ENCODE results near the gene DSTYK.

DSTYK gene

DNA sequence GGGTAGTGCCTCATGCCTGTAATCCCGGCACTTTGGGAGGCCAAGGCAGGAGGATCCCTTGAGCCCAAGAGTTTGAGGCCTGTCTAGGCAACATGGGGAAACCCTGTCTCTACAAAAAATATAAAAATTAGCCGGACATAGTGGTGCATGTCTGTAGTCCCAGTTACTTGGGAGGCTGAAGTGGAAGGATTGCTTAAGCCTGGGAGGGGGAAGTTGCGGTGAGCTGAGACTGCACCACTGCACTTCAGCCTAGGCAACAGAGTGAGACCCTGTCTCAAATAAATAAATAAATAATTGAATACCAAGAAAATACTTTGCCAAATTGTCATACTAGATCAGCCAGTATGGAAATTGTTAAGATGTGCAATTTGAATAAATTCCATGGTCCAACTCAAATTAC is 83.9 kb downstream of the DSTYK start:
- Histone ChIP-seq H3K27ac (ENCODE audit: insufficient read depth in 1 of 2, low read depth in 1 of 2, low read length in 2 of 2, poor library complexity in 1 of 2, severe bottlenecking in 2 of 2) (no peak overlapping the region), H3K4me1 (ENCODE audit: control extremely low read depth in 1 of 4, control insufficient read depth in 4 of 4, insufficient read depth in 4 of 4, low read length in 3 of 4) (peaks cover under 1 to 5% (median 4%) of the 10 kb centered on the region in 4 experiments), H3K4me3 (ENCODE audit: control insufficient read depth in 1 of 7, extremely low read depth in 1 of 7, insufficient read depth in 4 of 7, low read depth in 2 of 7, low read length in 6 of 7) (no peak overlapping the region), H3K9me3 (ENCODE audit: control extremely low read depth in 1 of 5, control insufficient read depth in 4 of 5, insufficient read depth in 2 of 5, low read depth in 1 of 5, low read length in 4 of 5) (no peaks in the 10 kb centered on the region), H3K27me3 (replicated peaks in 2 of 5; ENCODE audit: control insufficient read depth in 4 of 5, insufficient read depth in 5 of 5, low read length in 4 of 5) (no peaks in the 10 kb centered on the region), H3K36me3 (ENCODE audit: control insufficient read depth in 4 of 4, insufficient read depth in 4 of 4, low read length in 3 of 4) (no peaks in the 10 kb centered on the region)
- CTCF ChIA-PET = interaction anchor here (1.0 kb wide), 1 partner anchor 18 kb away, joined by 3 read pairs; no protein-coding TSS in a partner anchor
- DNase-seq = no peak
- POLR2A ChIA-PET = no interaction called here
- 89% methylated on average over 1 of the region's 3 CpGs for WGBS (ENCODE audit: insufficient coverage)

DNA sequence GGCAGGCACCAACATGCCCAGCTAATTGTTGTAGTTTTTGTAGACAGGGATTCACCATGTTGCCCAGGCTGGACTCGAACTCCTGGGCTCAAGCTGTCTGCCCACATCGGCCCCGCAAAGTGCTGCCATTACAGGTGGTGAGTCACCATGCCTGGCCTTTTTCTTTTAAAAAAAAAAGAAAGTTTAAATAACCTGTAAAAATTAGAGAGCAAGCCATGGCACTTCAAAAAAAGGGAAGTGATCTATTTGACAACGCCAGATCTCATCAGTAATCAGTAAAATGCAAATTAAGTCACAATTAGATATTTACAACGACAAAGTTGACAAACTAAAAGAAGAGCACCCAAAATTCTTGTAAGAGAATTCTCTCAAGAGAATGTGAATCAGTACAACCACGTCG is 86.8 kb downstream of the DSTYK start:
- peak in 2 of 3 donors; percentile 35 to 57 for DNase-seq
- no peaks in the 10 kb centered on the region for H3K27me3 ChIP-seq (replicated peaks in 2 of 5; ENCODE audit: control insufficient read depth in 4 of 5, insufficient read depth in 5 of 5, low read length in 4 of 5)
- H3K4me1 ChIP-seq (ENCODE audit: control extremely low read depth in 1 of 4, control insufficient read depth in 4 of 4, insufficient read depth in 4 of 4, low read length in 3 of 4) = peaks cover 10 to 26% (median 19%) of the 10 kb centered on the region in 4 experiments
- POLR2A ChIA-PET = no interaction called here
- no peaks in the 10 kb centered on the region for H3K36me3 ChIP-seq (ENCODE audit: control insufficient read depth in 4 of 4, insufficient read depth in 4 of 4, low read length in 3 of 4)
- no peak overlapping the region for H3K4me3 ChIP-seq (ENCODE audit: control insufficient read depth in 1 of 7, extremely low read depth in 1 of 7, insufficient read depth in 4 of 7, low read depth in 2 of 7, low read length in 6 of 7)
- H3K27ac ChIP-seq (ENCODE audit: insufficient read depth in 1 of 2, low read depth in 1 of 2, low read length in 2 of 2, poor library complexity in 1 of 2, severe bottlenecking in 2 of 2) = no peak overlapping the region
- H3K9me3 ChIP-seq (ENCODE audit: control extremely low read depth in 1 of 5, control insufficient read depth in 4 of 5, insufficient read depth in 2 of 5, low read depth in 1 of 5, low read length in 4 of 5) = no peaks in the 10 kb centered on the region
- CTCF ChIA-PET = interaction anchor here (2.9 to 3.9 kb wide), 2 partner anchors 10 to 16 kb away, joined by 22 to 30 read pairs; no protein-coding TSS in a partner anchor
- 100% methylated on average over 2 of the region's 7 CpGs for WGBS (ENCODE audit: insufficient coverage)

DNA sequence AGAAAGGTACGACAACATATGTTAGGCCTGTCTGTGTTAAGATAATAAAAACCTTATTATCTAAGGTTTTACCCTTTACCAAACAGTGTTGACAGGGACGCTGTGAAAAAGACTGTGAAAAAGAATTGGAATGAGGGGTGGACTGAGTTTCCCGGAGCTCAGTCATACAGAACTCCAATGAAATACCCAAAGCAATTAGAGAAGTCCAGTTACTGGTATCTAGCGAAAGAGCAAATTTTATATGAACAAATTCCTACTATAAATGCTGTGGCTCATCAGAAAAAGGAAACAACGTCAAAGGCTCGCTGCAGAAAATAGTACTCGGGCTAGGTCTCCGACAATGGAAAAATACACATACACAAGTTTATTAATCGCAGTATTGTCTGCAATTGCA is 89.0 kb downstream of the DSTYK start:
- WGBS (ENCODE audit: insufficient coverage) = 14% methylated on average over 1 of the region's 9 CpGs
- H3K27ac ChIP-seq (ENCODE audit: insufficient read depth in 1 of 2, low read depth in 1 of 2, low read length in 2 of 2, poor library complexity in 1 of 2, severe bottlenecking in 2 of 2) = peak overlapping the region; percentile 99 to 100
- POLR2A ChIA-PET = interaction anchor here (0.6 to 1.3 kb wide), 2 partner anchors 19 to 32 kb away, joined by 3 to 4 read pairs; no protein-coding TSS in a partner anchor
- no peaks in the 10 kb centered on the region for H3K27me3 ChIP-seq (replicated peaks in 2 of 5; ENCODE audit: control insufficient read depth in 4 of 5, insufficient read depth in 5 of 5, low read length in 4 of 5)
- peaks cover 10 to 42% (median 32%) of the 10 kb centered on the region in 4 experiments for H3K4me1 ChIP-seq (ENCODE audit: control extremely low read depth in 1 of 4, control insufficient read depth in 4 of 4, insufficient read depth in 4 of 4, low read length in 3 of 4)
- no peak for DNase-seq
- H3K4me3 ChIP-seq (ENCODE audit: control insufficient read depth in 1 of 7, extremely low read depth in 1 of 7, insufficient read depth in 4 of 7, low read depth in 2 of 7, low read length in 6 of 7) = peak overlapping the region in 6 of 7 experiments; percentile 80 to 100 (median 96)
- CTCF ChIA-PET = interaction anchor here (0.5 to 3.9 kb wide), 18 partner anchors 8 to 1493 kb away, joined by 3 to 30 read pairs (median 4); no protein-coding TSS in a partner anchor
- H3K36me3 ChIP-seq (ENCODE audit: control insufficient read depth in 4 of 4, insufficient read depth in 4 of 4, low read length in 3 of 4) = no peaks in the 10 kb centered on the region
- no peaks in the 10 kb centered on the region for H3K9me3 ChIP-seq (ENCODE audit: control extremely low read depth in 1 of 5, control insufficient read depth in 4 of 5, insufficient read depth in 2 of 5, low read depth in 1 of 5, low read length in 4 of 5)

DNA sequence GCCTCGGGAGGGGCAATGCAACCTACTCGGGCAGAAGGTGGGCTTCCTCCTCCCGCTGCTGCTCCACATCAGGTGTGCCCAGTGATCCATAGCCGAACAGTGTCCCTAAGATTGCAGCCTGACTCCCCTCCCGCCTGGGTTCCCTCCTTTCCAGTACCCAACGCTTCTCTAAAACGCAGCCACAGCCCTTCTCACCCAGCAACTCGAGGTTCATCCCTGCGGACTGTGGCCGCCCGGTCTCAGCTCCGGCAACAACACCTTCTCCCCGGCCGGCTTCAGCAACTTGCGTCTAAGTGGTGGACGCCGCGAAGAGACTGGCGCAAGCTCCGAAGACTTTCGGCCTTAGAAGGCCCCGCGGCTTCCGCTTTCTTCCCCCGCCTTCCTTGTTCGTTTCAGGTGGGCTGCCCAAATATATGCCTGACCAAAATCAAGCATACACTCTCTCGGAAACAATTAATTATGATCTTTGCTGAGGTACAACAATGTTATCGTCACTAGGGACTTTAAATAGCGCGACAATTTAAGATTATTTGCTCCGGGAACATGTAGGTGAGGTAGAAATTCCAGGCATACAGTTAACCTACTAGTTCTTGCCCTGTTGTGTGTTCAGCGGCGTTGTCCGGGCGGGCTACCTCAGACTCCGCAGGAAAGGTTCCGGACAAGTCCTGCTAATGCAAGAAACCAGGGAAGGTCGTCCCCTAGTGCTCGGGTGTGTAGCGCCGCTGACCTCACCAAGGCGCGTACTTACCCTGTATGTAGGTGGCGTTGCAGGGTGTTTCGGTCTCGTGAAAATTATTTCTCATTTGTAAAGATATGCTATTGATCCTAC is 89.6 kb downstream of the DSTYK start, which contains the start of gene RBBP5:
Gene RBBP5, minus strand, starts transcription at position 319 of the 829 bp plus-strand sequence. Its CDS starts 105 bp downstream, at position 214.
- ChIA-PET CTCF (interaction anchor here (0.5 to 3.9 kb wide), 18 partner anchors 9 to 1492 kb away, joined by 3 to 30 read pairs (median 4); no protein-coding TSS in a partner anchor), POLR2A (interaction anchor here (0.9 to 1.5 kb wide), 3 partner anchors 12 to 22 kb away, joined by 3 to 6 read pairs (median 4); no protein-coding TSS in a partner anchor)
- H3K27me3 ChIP-seq (replicated peaks in 2 of 5; ENCODE audit: control insufficient read depth in 4 of 5, insufficient read depth in 5 of 5, low read length in 4 of 5) = no peaks in the 10 kb centered on the region
- no peaks in the 10 kb centered on the region for H3K36me3 ChIP-seq (ENCODE audit: control insufficient read depth in 4 of 4, insufficient read depth in 4 of 4, low read length in 3 of 4)
- H3K9me3 ChIP-seq (ENCODE audit: control extremely low read depth in 1 of 5, control insufficient read depth in 4 of 5, insufficient read depth in 2 of 5, low read depth in 1 of 5, low read length in 4 of 5) = no peaks in the 10 kb centered on the region
- peaks cover 10 to 42% (median 32%) of the 10 kb centered on the region in 4 experiments for H3K4me1 ChIP-seq (ENCODE audit: control extremely low read depth in 1 of 4, control insufficient read depth in 4 of 4, insufficient read depth in 4 of 4, low read length in 3 of 4)
- WGBS (ENCODE audit: insufficient coverage) = under 1% methylated on average over 32 of the region's 46 CpGs
- H3K4me3 ChIP-seq (ENCODE audit: control insufficient read depth in 1 of 7, extremely low read depth in 1 of 7, insufficient read depth in 4 of 7, low read depth in 2 of 7, low read length in 6 of 7) = peak within 1 kb of the TSS; percentile 80 to 100 (median 97)
- peak within 1 kb of the TSS; percentile 99 to 100 for H3K27ac ChIP-seq (ENCODE audit: insufficient read depth in 1 of 2, low read depth in 1 of 2, low read length in 2 of 2, poor library complexity in 1 of 2, severe bottlenecking in 2 of 2)
- DNase-seq = peak; percentile 98 to 99 (median 98)

DNA sequence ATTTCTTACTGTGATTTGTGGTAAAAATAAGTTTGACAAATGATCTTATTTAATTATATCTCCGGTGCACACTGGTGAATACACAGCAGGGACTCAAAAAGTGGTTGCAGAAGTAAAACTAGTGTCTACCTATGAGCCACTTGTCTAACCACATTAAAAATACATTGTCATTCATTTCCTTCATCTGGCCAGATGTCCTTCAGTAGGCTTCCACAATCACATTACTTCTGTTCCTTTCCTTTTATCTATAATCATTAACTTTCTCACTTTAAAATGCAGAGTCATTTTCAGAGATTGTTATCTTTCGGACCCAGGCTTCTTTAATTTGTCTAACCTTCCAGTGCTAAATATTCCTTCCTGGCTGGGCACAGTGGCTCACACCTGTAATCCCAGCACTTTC is 92.8 kb downstream of the DSTYK start:
- 0% methylated on average over 2 of the region's 2 CpGs for WGBS (ENCODE audit: insufficient coverage)
- POLR2A ChIA-PET = no interaction called here
- peaks cover 2 to 19% (median 8%) of the 10 kb centered on the region in 4 experiments for H3K36me3 ChIP-seq (ENCODE audit: control insufficient read depth in 4 of 4, insufficient read depth in 4 of 4, low read length in 3 of 4)
- CTCF ChIA-PET = interaction anchor here (1.0 to 1.6 kb wide), 2 partner anchors 28 to 133 kb away, joined by 3 to 4 read pairs; no protein-coding TSS in a partner anchor
- H3K27ac ChIP-seq (ENCODE audit: insufficient read depth in 1 of 2, low read depth in 1 of 2, low read length in 2 of 2, poor library complexity in 1 of 2, severe bottlenecking in 2 of 2) = no peak overlapping the region
- no peaks in the 10 kb centered on the region for H3K27me3 ChIP-seq (replicated peaks in 2 of 5; ENCODE audit: control insufficient read depth in 4 of 5, insufficient read depth in 5 of 5, low read length in 4 of 5)
- H3K4me3 ChIP-seq (ENCODE audit: control insufficient read depth in 1 of 7, extremely low read depth in 1 of 7, insufficient read depth in 4 of 7, low read depth in 2 of 7, low read length in 6 of 7) = no peak overlapping the region
- H3K4me1 ChIP-seq (ENCODE audit: control extremely low read depth in 1 of 4, control insufficient read depth in 4 of 4, insufficient read depth in 4 of 4, low read length in 3 of 4) = peaks cover 10 to 42% (median 32%) of the 10 kb centered on the region in 4 experiments
- peak in 2 of 3 donors; percentile 70 to 81 for DNase-seq
- no peaks in the 10 kb centered on the region for H3K9me3 ChIP-seq (ENCODE audit: control extremely low read depth in 1 of 5, control insufficient read depth in 4 of 5, insufficient read depth in 2 of 5, low read depth in 1 of 5, low read length in 4 of 5)

DNA sequence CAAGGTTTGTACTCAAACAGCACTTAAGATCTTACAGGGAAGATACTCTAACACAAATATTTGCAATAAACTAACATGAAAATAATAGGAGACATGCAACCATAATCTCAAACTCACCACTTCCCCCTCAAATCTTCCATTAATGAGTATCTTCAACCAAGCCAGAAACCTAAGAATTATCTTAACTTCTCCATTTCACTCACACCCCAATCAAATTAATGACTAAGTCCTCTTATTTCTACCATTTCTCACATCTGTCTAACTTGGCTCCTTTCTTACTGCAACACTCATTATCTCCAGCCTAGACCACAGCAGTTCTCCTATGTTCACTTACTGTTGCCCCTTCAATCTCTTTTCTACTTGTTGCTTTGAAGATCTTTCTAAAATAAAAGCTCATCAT is 100.1 kb downstream of the DSTYK start:
- H3K9me3 ChIP-seq (ENCODE audit: control extremely low read depth in 1 of 5, control insufficient read depth in 4 of 5, insufficient read depth in 2 of 5, low read depth in 1 of 5, low read length in 4 of 5) = no peaks in the 10 kb centered on the region
- peak in 2 of 3 donors; percentile 23 to 48 for DNase-seq
- H3K4me3 ChIP-seq (ENCODE audit: control insufficient read depth in 1 of 7, extremely low read depth in 1 of 7, insufficient read depth in 4 of 7, low read depth in 2 of 7, low read length in 6 of 7) = no peak overlapping the region
- H3K4me1 ChIP-seq (ENCODE audit: control extremely low read depth in 1 of 4, control insufficient read depth in 4 of 4, insufficient read depth in 4 of 4, low read length in 3 of 4) = no peaks in the 10 kb centered on the region
- POLR2A ChIA-PET = no interaction called here
- CTCF ChIA-PET = interaction anchor here (0.9 to 1.5 kb wide), 5 partner anchors 9 to 47 kb away, joined by 3 to 6 read pairs (median 3); no protein-coding TSS in a partner anchor
- H3K36me3 ChIP-seq (ENCODE audit: control insufficient read depth in 4 of 4, insufficient read depth in 4 of 4, low read length in 3 of 4) = peaks cover 8 to 38% (median 28%) of the 10 kb centered on the region in 4 experiments
- no peaks in the 10 kb centered on the region for H3K27me3 ChIP-seq (replicated peaks in 2 of 5; ENCODE audit: control insufficient read depth in 4 of 5, insufficient read depth in 5 of 5, low read length in 4 of 5)
- no peak overlapping the region for H3K27ac ChIP-seq (ENCODE audit: insufficient read depth in 1 of 2, low read depth in 1 of 2, low read length in 2 of 2, poor library complexity in 1 of 2, severe bottlenecking in 2 of 2)

All from common myeloid progenitor, CD34-positive (primary cell).